Stimulated activated naive CD8-positive, alpha-beta T cell treated with anti-CD3 and anti-CD28 coated beads, Interleukin-15, amount 100 ng/mL, for 72 hours (primary cell): ENCODE measurements around the gene LILRB5.
A peak's percentile ranks its signal among the peaks of the same experiment; 100 is the strongest.
"Not testable (repeated sequence)": the region's sequence is repeated elsewhere in the genome, so short reads cannot be mapped to it uniquely, and the experiment has no call there.

Experiments
- ATAC-seq: fragments of 150-1000 bp; cut with Tn5 transposase; 2 replicates; pipeline ENCODE4 v1.10.0; 2021; ENCODE audit warnings: mild to moderate bottlenecking, moderate library complexity
- DNase-seq, 2 donors: peaks; one replicate each; pipeline ENCODE4 v3.0.0; 2021 to 2022
- H3K27ac Mint-ChIP-seq, 2 donors: one replicate each; pipeline ENCODE4 v1.8.0; 2022; ENCODE audit warnings: mild to moderate bottlenecking in 2 of 2, mixed read lengths in 2 of 2, moderate library complexity in 2 of 2
- H3K27me3 Mint-ChIP-seq: one replicate; pipeline ENCODE4 v1.8.0; 2022; ENCODE audit warnings: mixed read lengths
- H3K4me1 Mint-ChIP-seq: one replicate; pipeline ENCODE4 v1.8.0; 2022; ENCODE audit warnings: mild to moderate bottlenecking, mixed read lengths
- H3K4me3 Mint-ChIP-seq, 2 donors: one replicate each; pipeline ENCODE4 v1.8.0; 2022; ENCODE audit warnings: mild to moderate bottlenecking in 2 of 2, mixed read lengths in 2 of 2, moderate library complexity in 1 of 2
- H3K9me3 Mint-ChIP-seq, 2 donors: one replicate each; pipeline ENCODE4 v1.8.0; 2022; ENCODE audit warnings: mixed read lengths in 2 of 2

LILRB5 gene

DNA sequence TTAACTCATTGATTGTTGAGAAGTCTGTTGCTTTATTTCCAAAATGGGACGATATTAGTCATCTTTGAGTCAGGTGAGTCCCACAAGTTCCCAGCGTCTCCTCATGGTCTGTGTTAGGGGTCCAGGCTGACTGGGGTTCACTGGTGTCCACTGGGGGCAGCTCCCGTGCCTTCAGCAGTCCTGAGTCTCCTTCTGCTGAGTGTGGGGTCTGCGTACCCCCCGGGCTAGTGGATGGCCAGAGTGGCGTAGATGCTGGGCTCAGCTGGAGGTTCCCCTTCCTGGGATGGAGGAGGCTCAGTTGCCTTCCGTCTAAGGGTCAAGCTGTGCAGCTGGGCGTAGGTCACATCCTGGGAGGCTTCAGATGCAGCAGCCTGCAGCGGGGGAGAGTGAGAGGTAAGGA lies 40.2 kb downstream of the LILRB5 start:
- H3K4me1 Mint-ChIP-seq: no peaks in the 10 kb centered on the region
- ATAC-seq (no peak), DNase-seq (no peak)
- H3K27ac Mint-ChIP-seq: no peak overlapping the region
- H3K9me3 Mint-ChIP-seq: no peaks in the 10 kb centered on the region
- no peaks in the 10 kb centered on the region for H3K27me3 Mint-ChIP-seq
- H3K4me3 Mint-ChIP-seq: no peak overlapping the region

DNA sequence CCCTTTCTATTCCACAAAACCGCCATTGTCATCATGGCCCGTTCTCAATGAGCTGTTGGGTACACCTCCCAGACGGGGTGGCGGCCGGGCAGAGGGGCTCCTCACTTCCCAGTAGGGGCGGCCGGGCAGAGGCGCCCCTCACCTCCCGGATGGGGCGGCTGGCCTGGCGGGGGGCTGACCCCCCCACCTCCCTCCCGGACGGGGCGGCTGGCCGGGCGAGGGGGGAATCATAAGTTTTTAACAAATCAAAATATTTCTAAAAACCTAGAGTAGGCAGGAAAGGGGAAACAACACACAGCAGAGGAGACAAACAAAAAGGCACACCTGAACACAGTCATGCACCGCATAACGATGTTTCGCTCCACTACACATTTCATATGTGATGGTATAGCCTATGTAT lies 42.3 kb downstream of the LILRB5 start:
- not testable (repeated sequence) for H3K9me3 Mint-ChIP-seq, H3K27ac Mint-ChIP-seq, H3K27me3 Mint-ChIP-seq, DNase-seq, H3K4me3 Mint-ChIP-seq, ATAC-seq
- peaks cover 17% of the 10 kb centered on the region for H3K4me1 Mint-ChIP-seq

DNA sequence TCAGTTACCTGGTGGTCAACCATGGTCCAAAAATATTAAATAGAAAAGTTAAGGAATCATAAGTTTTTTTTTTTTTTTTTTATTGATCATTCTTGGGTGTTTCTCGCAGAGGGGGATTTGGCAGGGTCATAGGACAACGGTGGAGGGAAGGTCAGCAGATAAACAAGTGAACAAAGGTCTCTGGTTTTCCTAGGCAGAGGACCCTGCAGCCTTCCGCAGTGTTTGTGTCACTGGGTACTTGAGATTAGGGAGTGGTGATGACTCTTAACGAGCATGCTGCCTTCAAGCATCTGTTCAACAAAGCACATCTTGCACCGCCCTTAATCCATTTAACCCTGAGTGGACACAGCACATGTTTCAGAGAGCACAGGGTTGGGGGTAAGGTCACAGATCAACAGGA lies 42.9 kb downstream of the LILRB5 start:
- not testable (repeated sequence) for ATAC-seq, H3K4me3 Mint-ChIP-seq, DNase-seq, H3K27ac Mint-ChIP-seq, H3K27me3 Mint-ChIP-seq, H3K9me3 Mint-ChIP-seq
- H3K4me1 Mint-ChIP-seq: peaks cover 22% of the 10 kb centered on the region

DNA sequence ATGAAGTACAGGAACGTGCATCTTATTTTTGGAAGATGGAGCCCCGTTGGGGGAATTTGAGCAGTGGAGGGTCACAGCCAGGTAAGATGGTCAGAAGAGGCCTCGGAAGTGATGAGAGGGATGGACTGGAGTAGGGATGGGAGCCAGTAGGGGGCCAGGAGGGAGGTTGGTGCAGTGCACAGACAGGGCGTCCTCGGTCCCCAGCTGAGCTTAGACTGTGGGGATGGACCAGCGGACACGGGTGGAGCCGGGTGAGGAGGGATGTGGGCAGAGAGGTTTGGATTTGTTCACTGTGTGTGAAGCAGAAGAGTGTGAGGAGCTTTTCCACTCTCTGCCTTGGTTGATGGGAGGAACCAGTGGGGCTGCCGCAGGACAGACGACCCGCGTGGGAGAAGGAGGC lies 45.8 kb downstream of the LILRB5 start:
- peak overlapping the region in 1 of 2 donors; percentile 34 for H3K4me3 Mint-ChIP-seq
- H3K27ac Mint-ChIP-seq: peak overlapping the region; percentile 6 to 38
- DNase-seq: no peak
- no peaks in the 10 kb centered on the region for H3K9me3 Mint-ChIP-seq
- H3K27me3 Mint-ChIP-seq: no peaks in the 10 kb centered on the region
- ATAC-seq: no peak
- H3K4me1 Mint-ChIP-seq: peaks cover 52% of the 10 kb centered on the region

DNA sequence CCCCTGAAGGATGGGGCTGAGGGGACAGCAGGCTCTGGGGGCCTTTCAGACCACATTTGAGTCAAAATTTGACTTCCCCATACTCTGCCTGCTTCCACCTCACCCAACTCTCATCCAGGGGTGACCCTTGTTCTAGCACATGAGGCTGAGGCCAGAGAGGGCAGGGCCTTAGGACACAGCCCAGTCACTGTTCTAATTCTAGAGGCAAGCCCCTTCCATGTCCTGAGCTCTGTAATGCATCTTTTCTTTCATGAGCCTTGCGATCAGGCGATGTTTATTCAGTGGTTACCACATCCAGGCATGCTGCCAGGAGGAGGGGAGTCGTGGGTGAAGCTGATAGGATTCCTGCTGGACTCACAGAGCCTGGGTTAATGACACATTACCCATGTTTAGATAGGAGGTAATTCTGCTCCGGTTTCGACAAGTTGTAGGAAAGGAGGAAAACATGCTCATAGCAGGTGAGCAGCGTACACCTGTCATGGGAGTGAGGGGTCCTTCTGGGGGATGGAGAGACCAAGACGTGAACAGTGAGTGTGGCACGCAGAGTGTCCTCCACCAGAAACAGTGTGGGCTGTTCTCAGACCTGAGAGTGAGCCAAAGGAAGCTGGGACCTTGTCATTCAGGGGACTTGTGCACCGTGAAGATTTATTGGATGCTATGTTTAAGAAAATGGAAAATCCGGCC lies 47.1 kb downstream of the LILRB5 start:
- DNase-seq: no peak
- no peak for ATAC-seq
- Mint-ChIP-seq H3K4me1 (peaks cover 65% of the 10 kb centered on the region), H3K9me3 (no peaks in the 10 kb centered on the region), H3K27me3 (no peaks in the 10 kb centered on the region), H3K27ac (peak overlapping the region; percentile 81 to 89), H3K4me3 (peak overlapping the region; percentile 46 to 64)

DNA sequence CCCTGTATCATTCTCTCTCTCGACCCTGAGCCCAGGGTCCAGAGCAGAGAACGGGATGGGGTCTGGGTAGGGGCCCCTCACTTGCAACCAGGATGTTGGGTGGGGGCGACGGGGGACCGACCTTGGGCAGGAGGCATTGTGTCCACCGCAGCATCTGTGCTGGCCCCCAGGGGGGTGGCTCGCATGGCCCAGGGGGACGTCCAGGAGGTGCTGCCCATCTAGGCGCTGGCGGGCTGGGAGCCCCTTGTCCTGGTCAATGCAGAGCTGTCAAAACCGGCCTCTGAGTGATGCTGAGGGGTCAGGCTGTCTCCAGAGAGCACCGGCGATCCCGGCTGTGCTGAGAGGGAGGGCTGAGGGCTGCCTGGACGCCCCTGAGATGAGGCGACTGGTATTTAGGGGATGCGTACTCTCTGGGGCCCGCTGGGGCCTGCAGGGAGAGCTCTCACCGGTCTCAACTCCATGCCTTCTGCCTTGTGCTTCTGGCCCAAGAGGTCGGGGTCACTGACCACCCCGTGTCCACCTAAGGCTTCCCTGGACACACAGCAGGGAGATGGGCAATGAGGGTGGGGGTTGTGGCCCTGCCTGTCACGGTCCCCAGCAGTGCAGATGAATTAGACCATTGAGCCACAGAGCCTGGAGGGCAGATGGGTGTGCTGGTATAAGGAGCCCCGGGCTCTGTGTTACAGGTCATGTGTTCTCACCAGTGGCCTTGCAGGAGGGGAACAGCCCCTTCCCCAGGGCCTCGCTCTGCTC lies 47.8 kb downstream of the LILRB5 start:
- Mint-ChIP-seq H3K4me1 (peaks cover 72% of the 10 kb centered on the region), H3K4me3 (peak overlapping the region in 1 of 2 donors; percentile 49), H3K27me3 (no peaks in the 10 kb centered on the region), H3K27ac (peak overlapping the region in 1 of 2 donors; percentile 81), H3K9me3 (no peaks in the 10 kb centered on the region)
- ATAC-seq (no peak), DNase-seq (no peak)

DNA sequence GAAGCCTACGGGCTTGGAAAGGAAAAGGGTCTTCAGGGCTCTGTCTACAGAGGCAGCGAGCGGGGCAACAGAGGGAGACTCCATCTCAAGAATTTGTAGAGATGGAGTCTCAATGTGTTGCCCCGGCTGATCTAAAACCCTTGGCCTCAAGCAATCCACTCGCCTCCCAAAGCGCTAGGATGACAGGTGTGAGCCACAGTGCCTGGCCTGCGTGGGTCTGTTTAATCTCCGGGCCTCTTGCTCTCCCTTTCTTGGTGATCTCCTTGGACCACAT lies 48.4 kb downstream of the LILRB5 start:
- peak overlapping the region; percentile 46 to 49 for H3K4me3 Mint-ChIP-seq
- peaks cover 77% of the 10 kb centered on the region for H3K4me1 Mint-ChIP-seq
- peak overlapping the region; percentile 64 to 90 for H3K27ac Mint-ChIP-seq
- H3K9me3 Mint-ChIP-seq: no peaks in the 10 kb centered on the region
- no peaks in the 10 kb centered on the region for H3K27me3 Mint-ChIP-seq
- no peak for ATAC-seq
- DNase-seq: no peak

DNA sequence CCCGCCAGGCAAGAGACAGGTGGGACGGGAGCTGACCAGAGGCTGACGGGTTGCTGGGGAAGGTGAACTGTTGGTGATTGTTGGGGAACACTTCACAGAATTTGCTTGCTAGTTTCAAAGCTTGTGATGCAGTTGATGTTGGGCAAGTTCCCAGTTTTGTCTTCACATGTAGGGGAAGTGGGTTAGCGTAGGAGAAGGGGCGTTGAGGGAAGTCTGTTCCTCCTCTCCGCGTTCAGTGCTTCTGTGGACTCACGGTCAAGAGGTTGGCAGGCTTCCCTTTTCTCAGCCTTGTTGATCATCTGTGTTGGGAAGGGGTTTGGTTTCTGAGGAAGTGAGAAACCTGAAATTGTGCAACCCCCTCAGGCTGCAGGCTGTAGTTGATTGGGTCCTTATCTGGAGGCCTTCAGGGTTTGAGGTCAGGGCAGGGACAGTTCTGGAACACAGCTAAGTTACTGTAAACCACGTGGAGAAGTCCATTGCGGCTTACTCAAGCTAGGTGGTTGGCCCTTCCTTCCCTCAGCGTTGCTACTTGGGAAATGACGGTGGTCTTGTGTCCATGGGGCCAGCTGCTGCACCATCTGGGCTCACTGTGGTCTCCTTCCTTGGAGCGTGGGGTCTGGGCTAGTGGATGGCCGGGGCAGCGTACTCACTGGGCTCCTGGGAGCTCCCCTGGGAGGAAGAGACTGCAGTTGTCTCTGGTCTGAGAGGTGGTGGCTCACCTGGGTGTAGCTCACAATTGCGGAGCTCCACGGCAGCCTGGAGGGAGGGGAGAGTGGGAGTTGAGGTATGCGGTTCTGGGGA lies 48.9 kb downstream of the LILRB5 start:
- peak overlapping the region; percentile 46 to 49 for H3K4me3 Mint-ChIP-seq
- H3K27me3 Mint-ChIP-seq: no peaks in the 10 kb centered on the region
- peak; percentile 36 for ATAC-seq
- peak in 1 of 2 donors; percentile 65 for DNase-seq
- H3K4me1 Mint-ChIP-seq: peaks cover 83% of the 10 kb centered on the region
- H3K27ac Mint-ChIP-seq: peak overlapping the region; percentile 64 to 90
- H3K9me3 Mint-ChIP-seq: no peaks in the 10 kb centered on the region

DNA sequence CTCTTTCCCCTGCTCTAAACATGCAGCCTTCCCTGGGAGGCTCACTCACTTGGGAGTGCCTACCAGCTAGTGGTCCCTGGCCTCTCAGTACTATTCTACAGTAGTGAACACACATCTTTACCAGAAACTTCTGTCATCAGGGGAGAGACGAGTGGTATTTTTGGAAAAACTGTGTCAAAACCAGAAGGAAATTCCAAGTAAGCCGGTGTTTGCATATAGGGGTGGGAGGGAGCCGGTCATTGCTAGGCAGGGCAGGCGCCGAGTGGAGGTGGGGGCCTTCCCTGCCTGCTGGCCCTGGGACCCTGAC lies 49.4 kb downstream of the LILRB5 start:
- Mint-ChIP-seq H3K4me3 (peak overlapping the region; percentile 46 to 49), H3K4me1 (peaks cover 88% of the 10 kb centered on the region), H3K27ac (peak overlapping the region; percentile 3 to 90), H3K27me3 (no peaks in the 10 kb centered on the region), H3K9me3 (no peaks in the 10 kb centered on the region)
- no peak for DNase-seq
- ATAC-seq: no peak

DNA sequence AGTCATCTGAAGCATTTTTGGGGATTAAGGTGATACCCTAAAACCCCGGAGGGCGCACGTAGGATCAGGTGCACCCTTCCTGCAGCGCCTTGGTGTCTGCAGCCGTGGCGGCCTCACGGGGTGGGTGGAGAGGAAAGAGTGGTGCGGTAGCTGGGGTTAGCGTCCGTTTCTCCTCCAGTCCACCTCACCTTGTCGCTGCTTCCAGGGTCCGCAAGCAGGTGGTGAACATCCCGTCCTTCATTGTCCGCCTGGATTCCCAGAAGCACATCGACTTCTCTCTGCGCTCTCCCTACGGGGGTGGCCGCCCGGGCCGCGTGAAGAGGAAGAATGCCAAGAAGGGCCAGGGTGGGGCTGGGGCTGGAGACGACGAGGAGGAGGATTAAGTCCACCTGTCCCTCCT lies 49.9 kb downstream of the LILRB5 start:
- ATAC-seq, H3K9me3 Mint-ChIP-seq, H3K27me3 Mint-ChIP-seq, DNase-seq: not testable (repeated sequence)
- Mint-ChIP-seq H3K4me3 (peak overlapping the region; percentile 46 to 49), H3K4me1 (peaks cover 92% of the 10 kb centered on the region), H3K27ac (peak overlapping the region in 1 of 2 donors; percentile 90)

DNA sequence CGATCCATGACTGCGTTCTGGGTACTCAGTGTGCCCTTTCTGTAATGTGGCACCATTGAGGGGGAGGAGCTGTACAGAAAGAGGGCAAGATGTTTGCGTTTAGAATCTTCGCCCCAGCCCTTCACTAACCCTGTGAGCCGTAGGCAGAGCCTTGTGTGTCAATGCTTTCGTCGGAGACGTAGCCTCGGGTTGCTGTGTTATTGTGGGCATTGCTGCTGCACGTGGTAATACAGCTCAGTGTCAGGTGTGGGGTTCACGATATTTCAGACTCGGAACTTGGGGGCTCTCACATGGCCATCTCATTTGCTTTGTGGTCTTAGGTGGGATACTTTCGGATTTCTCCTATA lies 50.3 kb downstream of the LILRB5 start:
- Mint-ChIP-seq H3K27ac (peak overlapping the region; percentile 15 to 33), H3K27me3 (no peaks in the 10 kb centered on the region), H3K4me3 (peak overlapping the region; percentile 26 to 49), H3K4me1 (peaks cover 96% of the 10 kb centered on the region), H3K9me3 (no peaks in the 10 kb centered on the region)
- ATAC-seq (no peak), DNase-seq (no peak)

DNA sequence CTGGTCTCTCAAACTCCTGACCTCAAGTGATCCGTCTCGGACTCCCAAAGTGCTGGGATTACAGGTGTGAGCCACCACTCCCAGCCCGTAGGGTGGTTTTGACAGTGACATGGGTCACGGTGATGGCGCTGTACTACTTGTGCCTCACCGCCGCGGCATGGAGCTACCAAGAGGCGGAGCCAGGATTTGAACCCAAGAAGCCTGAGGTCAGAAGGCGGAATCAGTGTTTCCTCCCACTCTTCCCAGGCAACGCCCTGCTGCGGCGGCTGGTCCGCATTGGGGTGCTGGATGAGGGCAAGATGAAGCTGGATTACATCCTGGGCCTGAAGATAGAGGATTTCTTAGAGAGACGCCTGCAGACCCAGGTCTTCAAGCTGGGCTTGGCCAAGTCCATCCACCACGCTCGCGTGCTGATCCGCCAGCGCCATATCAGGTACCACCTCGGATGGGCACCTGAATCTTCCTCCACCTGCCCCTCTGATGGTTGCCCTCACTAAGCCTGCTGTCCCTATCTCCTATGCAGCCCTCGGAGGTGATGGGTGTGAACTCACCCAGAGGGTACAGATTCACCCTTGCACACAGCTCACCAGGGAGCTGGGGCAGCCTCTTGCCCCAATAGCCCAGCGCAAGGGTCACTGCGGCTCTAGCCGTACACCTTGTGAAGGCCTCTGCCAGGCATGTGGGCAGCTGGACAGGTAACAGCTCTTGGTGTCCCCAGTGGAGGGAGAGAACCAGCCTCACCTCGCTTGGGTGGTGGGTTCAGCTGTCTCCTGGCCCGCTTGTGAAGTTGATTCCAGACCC lies 50.8 kb downstream of the LILRB5 start:
- Mint-ChIP-seq H3K9me3 (no peaks in the 10 kb centered on the region), H3K27ac (peak overlapping the region; percentile 33 to 71), H3K4me1 (peaks cover 99% of the 10 kb centered on the region), H3K27me3 (no peaks in the 10 kb centered on the region), H3K4me3 (peak overlapping the region; percentile 26 to 49)
- ATAC-seq (no peak), DNase-seq (no peak)

DNA sequence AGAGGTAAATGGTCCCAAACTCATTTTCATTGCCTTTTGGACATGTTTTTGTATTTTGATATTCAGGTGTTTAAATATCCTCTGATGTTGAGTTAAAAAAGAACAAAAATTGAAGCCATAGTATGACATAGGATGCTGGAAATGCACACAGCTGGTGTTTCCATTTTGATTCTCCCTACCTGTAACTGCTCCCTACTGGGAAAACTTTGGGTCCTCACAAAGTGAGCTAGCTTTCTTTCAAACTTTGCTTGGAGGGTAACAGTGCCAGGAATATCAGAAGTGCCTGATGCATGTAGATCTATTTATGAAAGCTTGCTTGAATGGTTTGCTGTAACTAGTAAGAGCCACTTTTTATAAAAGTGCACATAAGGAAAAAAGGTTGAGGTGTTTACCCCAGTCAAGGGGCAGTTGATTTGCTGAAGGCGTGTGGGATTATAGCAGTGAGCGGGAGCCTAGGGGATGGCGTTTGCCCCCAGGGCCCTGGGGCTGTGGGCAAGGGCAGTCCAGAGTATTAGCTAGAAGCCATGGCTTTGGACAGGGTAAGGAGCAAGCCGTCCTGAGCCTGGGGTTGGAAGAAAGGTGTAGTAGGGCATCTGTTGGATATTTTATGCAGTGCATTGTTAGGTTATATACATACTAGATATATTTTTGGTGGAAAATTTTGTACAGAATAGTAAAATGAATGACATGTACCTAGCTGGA lies 52.2 kb downstream of the LILRB5 start:
- no peak overlapping the region for H3K27ac Mint-ChIP-seq
- H3K9me3 Mint-ChIP-seq: no peaks in the 10 kb centered on the region
- H3K27me3 Mint-ChIP-seq: no peaks in the 10 kb centered on the region
- H3K4me3 Mint-ChIP-seq: peak overlapping the region; percentile 55 to 98
- DNase-seq: no peak
- peaks cover 90% of the 10 kb centered on the region for H3K4me1 Mint-ChIP-seq
- no peak for ATAC-seq

DNA sequence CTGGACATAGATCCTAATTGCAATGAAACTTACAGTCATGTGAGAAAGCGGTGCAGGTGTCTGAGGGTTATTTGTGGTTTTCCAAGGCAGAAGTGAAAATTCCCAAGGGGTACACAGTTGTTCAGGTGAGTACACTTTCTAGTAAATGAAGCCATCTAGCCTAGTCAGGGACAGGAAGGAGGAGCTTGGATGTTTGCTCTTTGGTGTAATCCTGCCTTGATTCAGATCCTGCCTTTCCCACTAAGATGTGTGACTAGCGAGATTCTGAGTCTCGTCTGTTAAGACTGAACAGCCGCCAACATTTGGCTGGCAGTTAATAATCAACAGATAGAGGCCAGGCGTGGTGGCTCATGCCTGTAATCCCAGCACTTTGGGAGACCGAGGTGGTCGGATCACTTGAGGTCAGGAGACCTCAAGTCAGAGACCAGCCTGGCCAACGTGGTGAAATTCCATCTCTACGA lies 53.9 kb downstream of the LILRB5 start:
- Mint-ChIP-seq H3K27ac (peak overlapping the region in 1 of 2 donors; percentile 89), H3K4me1 (peaks cover 80% of the 10 kb centered on the region), H3K4me3 (peak overlapping the region; percentile 89 to 98), H3K9me3 (no peaks in the 10 kb centered on the region), H3K27me3 (no peaks in the 10 kb centered on the region)
- ATAC-seq (no peak), DNase-seq (no peak)

DNA sequence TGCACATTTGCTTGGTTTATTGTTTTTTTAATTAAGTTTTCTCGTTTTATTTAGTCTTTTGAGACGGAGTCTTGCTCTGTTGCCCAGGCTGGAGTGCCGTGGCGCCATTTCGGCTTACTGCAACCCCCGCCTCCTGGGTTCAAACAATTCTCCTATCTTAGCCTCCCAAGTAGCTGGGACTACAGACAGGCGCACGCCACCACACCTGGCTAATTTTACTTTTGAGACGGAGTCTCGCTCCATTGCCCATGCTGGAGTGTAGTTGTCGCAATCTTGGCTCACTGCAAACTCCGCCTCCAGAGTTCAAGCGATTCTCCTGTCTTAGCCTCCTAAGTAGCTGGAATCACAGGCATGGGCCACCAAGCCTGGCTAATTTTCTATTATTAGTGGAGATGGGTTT lies 55.1 kb downstream of the LILRB5 start:
- Mint-ChIP-seq H3K9me3 (no peaks in the 10 kb centered on the region), H3K4me3 (peak overlapping the region; percentile 89 to 98), H3K4me1 (peaks cover 68% of the 10 kb centered on the region), H3K27me3 (no peaks in the 10 kb centered on the region), H3K27ac (peak overlapping the region; percentile 99)
- DNase-seq (no peak), ATAC-seq (no peak)
